ENCODE data around the gene HMCN1.

The HMCN1 gene

GRCh38 chr1:185996211-185996610 is 262.0 kb downstream of the HMCN1 start:
- TF ChIP-seq TSHZ2 (CRISPR knock-in tag; IDR thresholded peaks at IDR 0.05) (no peak), OSR1 (CRISPR knock-in tag; IDR thresholded peaks at IDR 0.05) (peak; percentile 38; the same call in 1 of the 2 replicates), ZC3H10 (CRISPR knock-in tag; IDR thresholded peaks at IDR 0.05) (peak; percentile 67; the same call in 1 of the 2 replicates), ISL1 (CRISPR knock-in tag; IDR thresholded peaks at IDR 0.05) (no peak)
- ATAC-seq = peak; percentile 76

- ATAC-seq = peak; percentile 45; the same call in 1 of the 3 replicates
- TF ChIP-seq ZFP30 (CRISPR knock-in tag; IDR thresholded peaks at IDR 0.05) (no peak), ARNTL (CRISPR knock-in tag; IDR thresholded peaks at IDR 0.05; ENCODE audit: borderline replicate concordance, low read depth) (no peak), CSRNP3 (CRISPR knock-in tag; IDR thresholded peaks at IDR 0.05) (no peak), GLIS3 (CRISPR knock-in tag; IDR thresholded peaks at IDR 0.05) (no peak), TSHZ2 (CRISPR knock-in tag; IDR thresholded peaks at IDR 0.05) (no peak), ISL1 (CRISPR knock-in tag; IDR thresholded peaks at IDR 0.05) (no peak), TOX (CRISPR knock-in tag; IDR thresholded peaks at IDR 0.05; ENCODE audit: borderline replicate concordance) (no peak), TCF4 (CRISPR knock-in tag; IDR thresholded peaks at IDR 0.05; ENCODE audit: borderline replicate concordance) (no peak), ZNF565 (CRISPR knock-in tag; conservative IDR thresholded peaks at IDR 0.05; ENCODE audit: low read depth) (no peak), ZFP3 (CRISPR knock-in tag; IDR thresholded peaks at IDR 0.05) (no peak), RARB (CRISPR knock-in tag; IDR thresholded peaks at IDR 0.05) (no peak), PPARA (CRISPR knock-in tag; IDR thresholded peaks at IDR 0.05; ENCODE audit: borderline replicate concordance) (no peak), POU6F1 (CRISPR knock-in tag; IDR thresholded peaks at IDR 0.05; ENCODE audit: borderline replicate concordance, low read depth) (no peak), CSDC2 (CRISPR knock-in tag; IDR thresholded peaks at IDR 0.05) (no peak)
Measured at GRCh38 chr1:185998391-185998790, 264.2 kb downstream of the HMCN1 start.

GRCh38 chr1:186002406-186002805 is 268.2 kb downstream of the HMCN1 start:
- ATAC-seq = no peak
- no peak for TF ChIP-seq PPARA (CRISPR knock-in tag; IDR thresholded peaks at IDR 0.05; ENCODE audit: borderline replicate concordance)
- TF ChIP-seq CSRNP3 (CRISPR knock-in tag; IDR thresholded peaks at IDR 0.05) = no peak
- TF ChIP-seq ESRRG (CRISPR knock-in tag; IDR thresholded peaks at IDR 0.05) = no peak
- TF ChIP-seq CREB5 (CRISPR knock-in tag; IDR thresholded peaks at IDR 0.05; ENCODE audit: low read depth) = no peak
- TF ChIP-seq ZNF70 (CRISPR knock-in tag; IDR thresholded peaks at IDR 0.05) = no peak
- no peak for TF ChIP-seq ARNTL (CRISPR knock-in tag; IDR thresholded peaks at IDR 0.05; ENCODE audit: borderline replicate concordance, low read depth)
- no peak for TF ChIP-seq ZNF8 (CRISPR knock-in tag; IDR thresholded peaks at IDR 0.05)
- no peak for TF ChIP-seq BACH2 (CRISPR knock-in tag; IDR thresholded peaks at IDR 0.05; ENCODE audit: borderline replicate concordance)
- TF ChIP-seq SNAI2 (CRISPR knock-in tag; IDR thresholded peaks at IDR 0.05) = no peak
- TF ChIP-seq TOX (CRISPR knock-in tag; IDR thresholded peaks at IDR 0.05; ENCODE audit: borderline replicate concordance) = no peak
- no peak for TF ChIP-seq ZNF565 (CRISPR knock-in tag; conservative IDR thresholded peaks at IDR 0.05; ENCODE audit: low read depth)
- TF ChIP-seq ZFP30 (CRISPR knock-in tag; IDR thresholded peaks at IDR 0.05) = no peak
- no peak for TF ChIP-seq CSDC2 (CRISPR knock-in tag; IDR thresholded peaks at IDR 0.05)
